Mesangial cell (primary cell): Measurements from ENCODE around the gene LETMD1. TPM values are rescaled to one million over a fixed set of nuclear protein-coding genes. Genes with fewer than 3 reads are reported as not detected.

ENCODE experiments used
- total RNA-seq: library from RNA; depleted of rRNA; stranded (reverse); fragments of >200 nt; gene quantifications from 2 replicates; pipeline ENCODE4 v1.2.3, GENCODE V29; 2015

LETMD1 gene
- total RNA-seq, result 20.4 and 39.9 TPM in 2 replicates

DNA sequence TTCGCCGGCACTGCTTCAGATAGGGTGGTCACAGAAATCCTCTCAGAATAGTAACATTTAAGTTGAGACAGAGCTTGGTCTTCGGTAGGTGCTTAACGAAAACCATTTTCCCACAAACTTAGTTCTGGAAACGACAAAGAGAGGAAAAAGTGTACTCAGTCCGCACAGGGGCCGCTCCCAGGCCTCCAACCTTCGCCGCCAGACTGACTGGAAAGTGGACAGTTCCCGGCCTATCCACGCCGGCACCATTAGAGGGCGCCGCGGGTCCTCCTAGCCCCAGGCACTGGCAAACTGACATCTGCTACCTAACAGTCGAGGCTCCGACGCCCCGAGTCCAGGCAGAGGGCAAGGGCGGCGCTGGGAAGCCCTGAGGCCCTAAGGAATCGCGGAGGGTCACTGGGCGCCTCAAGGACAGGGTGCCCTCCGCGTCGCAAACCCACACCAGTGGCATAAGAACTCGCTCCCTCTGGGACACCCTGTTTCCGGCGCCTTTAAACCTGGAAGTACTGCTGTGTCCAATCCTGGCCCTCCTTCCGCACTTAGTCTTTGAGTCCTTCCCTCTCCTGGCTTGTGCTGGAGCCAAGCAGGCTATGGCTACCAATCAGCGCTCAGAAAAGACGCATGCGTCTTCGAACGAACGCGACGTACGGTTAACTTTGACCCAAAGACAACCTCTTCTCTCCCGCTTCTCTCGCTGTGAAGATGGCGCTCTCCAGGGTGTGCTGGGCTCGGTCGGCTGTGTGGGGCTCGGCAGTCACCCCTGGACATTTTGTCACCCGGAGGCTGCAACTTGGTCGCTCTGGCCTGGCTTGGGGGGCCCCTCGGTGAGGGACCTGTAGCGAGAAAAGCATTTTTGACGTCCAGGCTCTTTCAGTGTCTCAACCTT is at the start of gene LETMD1:
TSS of gene LETMD1 (plus strand) at position 673 of the 886 bp plus-strand sequence. CDS start at position 703, 30 bp downstream.

DNA sequence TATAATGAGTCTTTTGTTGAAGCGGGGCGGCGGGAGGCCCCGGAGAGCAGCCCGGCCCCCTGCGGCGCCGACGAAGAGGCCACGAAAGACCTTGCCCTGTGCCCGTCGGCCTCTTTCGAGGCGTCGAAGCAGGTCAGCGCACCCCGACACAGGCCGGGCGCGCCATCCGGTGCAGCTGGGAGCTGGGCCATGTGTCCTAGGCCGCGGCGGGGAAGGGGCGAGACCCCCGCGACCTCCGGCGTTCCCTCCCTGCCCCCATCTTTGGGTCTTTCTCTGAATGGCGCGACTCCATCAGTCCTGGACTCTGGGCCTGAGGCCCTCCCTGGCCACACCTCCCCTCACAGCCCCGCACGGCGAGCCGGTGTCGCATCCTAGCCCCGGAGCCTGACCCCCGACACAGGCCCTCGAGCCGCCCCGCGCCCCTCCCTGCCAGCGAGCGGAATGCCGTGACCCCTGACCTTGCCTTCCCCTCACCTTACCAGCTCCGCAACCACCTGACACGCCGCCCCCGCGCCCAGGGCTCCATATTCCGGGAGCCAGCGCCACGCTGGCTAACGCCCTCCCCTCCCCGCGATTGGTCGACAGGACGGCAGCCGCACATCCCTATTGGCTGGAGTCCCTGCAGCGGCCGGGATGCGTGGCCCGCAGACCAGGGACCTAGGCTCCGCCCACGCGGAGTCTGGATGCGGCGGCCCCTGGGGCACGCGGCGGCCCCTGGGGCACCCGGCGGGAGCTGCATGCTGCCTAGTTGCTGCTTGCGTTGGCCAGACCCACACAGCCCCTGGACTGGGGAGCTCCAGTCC is 22.1 kb upstream of the LETMD1 start, which contains the start of gene SLC11A2:
TSS of gene SLC11A2 (minus strand) at position 549 of the 803 bp plus-strand sequence. CDS start 15,656 bp downstream, outside the sequence.

GRCh38 chr12:51083126-51083833 is 35.2 kb downstream of the LETMD1 start, which contains the start of gene CSRNP2:
Gene CSRNP2 (minus strand): TSS chr12:51083596. CDS start chr12:51076561, 7,035 bp downstream.

Other genes starting within 250 kb of the LETMD1 start
- gene TMPRSS12, start 205.4 kb upstream of the LETMD1 start, total RNA-seq, result not detected in 2 replicates
- gene HIGD1C, start 95.8 kb upstream of the LETMD1 start, total RNA-seq, result not detected in 2 replicates
- 19.9 and 30.3 TPM in 2 replicates for gene SLC11A2, start 21.9 kb upstream of the LETMD1 start, total RNA-seq
- gene CSRNP2, start 35.3 kb downstream of the LETMD1 start, total RNA-seq, result 19.5 and 20.9 TPM in 2 replicates
- gene TFCP2, start 124.8 kb downstream of the LETMD1 start, total RNA-seq, result 8.2 and 8.5 TPM in 2 replicates
- 6.5 and 8.5 TPM in 2 replicates for gene POU6F1, start 169.7 kb downstream of the LETMD1 start, total RNA-seq
- 242 and 371 TPM in 2 replicates for gene DAZAP2, start 190.5 kb downstream of the LETMD1 start, total RNA-seq
- gene SMAGP, start 222.1 kb downstream of the LETMD1 start, total RNA-seq, result 24.0 and 25.9 TPM in 2 replicates